ENCODE results near the gene SRSF9. TPM values are rescaled to one million over a fixed set of nuclear protein-coding genes. Genes with fewer than 3 reads are reported as not detected.
A peak's percentile ranks its signal among the peaks of the same experiment; 100 is the strongest.

Gene SRSF9
- polyA plus RNA-seq, 4 donors: 220 to 249 (median 230) TPM

DNA sequence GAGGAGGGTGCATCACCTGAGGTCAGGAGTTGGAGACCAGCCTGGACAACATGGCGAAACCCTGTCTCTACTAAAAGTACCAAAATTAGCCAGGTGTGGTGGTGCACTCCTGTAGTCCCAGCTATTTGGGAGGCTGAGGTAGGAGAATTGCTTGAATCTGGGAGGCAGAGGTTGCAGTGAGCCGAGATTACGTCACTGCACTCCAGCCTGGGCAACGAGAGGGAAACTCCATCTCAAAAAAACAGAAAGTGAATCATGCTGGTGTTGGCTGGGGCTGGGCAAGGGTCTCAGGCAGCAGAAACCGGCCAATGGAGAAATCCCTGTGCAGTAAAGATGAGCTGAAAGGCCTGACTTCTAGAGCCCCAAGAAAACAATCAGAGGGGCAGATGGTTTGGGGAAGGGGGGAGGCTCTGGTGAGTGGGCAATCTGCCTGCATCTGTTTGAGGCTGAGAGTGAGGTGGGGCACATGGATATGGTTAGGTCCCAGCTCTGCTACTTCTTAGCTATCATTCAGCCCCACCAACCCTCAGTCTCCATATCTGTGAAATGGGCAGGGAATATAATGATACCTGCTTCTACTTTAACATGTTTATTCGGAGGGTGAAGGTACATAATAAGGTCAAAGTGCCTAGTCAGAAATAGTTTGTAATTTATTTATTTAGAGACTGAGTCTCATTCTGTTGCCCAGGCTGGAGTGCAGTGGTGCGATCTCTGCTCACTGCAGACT lies 52.9 kb downstream of the SRSF9 start:
- DNase-seq (ENCODE audit: low read depth in 4 of 4, low spot score in 3 of 4): no peak

DNA sequence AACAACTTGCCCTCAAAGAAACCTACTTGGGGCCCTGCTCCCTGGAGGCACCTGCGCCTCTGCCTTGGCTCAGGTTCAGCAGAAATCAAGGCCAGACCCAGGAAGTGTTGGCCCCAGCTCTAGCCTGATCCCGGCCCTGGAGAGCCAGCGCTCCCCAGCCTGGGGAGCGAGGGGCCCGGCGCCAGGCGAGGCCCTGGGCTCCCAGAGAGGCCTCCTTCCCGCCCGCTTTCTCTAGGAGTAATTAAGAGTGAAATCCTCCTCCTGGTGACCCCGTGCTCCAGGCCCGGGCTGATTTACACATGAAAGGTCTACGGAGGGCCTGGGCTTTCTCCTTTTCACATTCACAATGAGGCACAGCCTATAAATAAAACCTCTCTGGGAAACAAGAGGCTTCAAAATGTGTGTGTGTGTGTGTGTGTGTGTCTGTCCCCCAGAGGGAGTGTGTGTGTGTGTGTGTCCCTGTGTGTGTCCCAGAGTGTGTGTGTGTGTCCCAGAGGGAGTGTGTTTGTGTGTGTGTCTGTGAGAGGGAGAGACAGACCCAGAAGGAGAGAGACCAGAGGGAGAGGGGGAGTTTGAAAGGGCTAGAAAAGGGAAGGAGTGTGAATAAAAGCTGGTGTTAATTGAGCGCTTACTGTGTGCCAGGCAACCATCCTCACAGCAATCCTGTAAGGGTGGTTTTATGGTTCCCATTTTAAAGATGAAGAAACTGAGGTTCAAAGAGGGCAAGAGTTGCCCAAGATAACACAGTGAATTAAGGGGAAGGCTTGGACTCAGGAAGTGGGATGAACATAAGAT lies 55.5 kb downstream of the SRSF9 start:
- DNase-seq (ENCODE audit: low read depth in 4 of 4, low spot score in 3 of 4): peak in 3 of 4 donors; percentile 67 to 83 (median 80)

DNA sequence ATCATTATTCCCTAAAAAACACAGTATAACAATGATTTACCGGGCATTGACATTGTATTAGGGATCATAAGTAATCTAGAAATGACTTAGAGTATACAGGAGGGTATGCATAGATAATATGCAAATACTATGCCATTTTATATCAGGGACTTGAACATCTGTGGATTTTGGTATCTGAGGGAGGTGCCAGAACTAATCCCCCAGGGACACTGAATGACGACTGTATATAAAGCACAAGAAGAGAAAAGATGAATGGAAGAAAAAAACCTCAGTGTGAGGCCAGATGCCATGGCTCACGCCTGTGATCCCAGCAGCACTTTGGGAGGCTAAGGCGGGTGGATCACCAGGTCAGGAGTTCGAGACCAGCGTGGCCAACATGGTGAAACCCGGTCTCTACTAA lies 57.1 kb downstream of the SRSF9 start:
- no peak for DNase-seq (ENCODE audit: low read depth in 4 of 4, low spot score in 3 of 4)

Other genes with a start within 250 kb of the SRSF9 start
- 10 to 100 TPM; 71.9 to 79.4 (median 76.3) TPM for gene PXN, start 204.0 kb downstream of the SRSF9 start, polyA plus RNA-seq (ENCODE audit: insufficient read length in 4 of 4)
- gene RNU4-2, start 177.8 kb downstream of the SRSF9 start, polyA plus RNA-seq (ENCODE audit: insufficient read length in 4 of 4): under 1 TPM in 1 of 4 donors, not detected in 3; 0.47 TPM
- not detected for gene RNU4-1, start 176.5 kb downstream of the SRSF9 start, polyA plus RNA-seq (ENCODE audit: insufficient read length in 4 of 4)
- 1 to 10 TPM; 2.7 to 5.7 (median 3.9) TPM for gene SIRT4, start 167.4 kb downstream of the SRSF9 start, polyA plus RNA-seq (ENCODE audit: insufficient read length in 4 of 4)
- gene PLA2G1B, start 142.0 kb downstream of the SRSF9 start, polyA plus RNA-seq (ENCODE audit: insufficient read length in 4 of 4): under 1 TPM; 0.31 to 0.73 (median 0.42) TPM
- 10 to 100 TPM; 17.7 to 23.8 (median 19.5) TPM for gene MSI1, start 100.6 kb downstream of the SRSF9 start, polyA plus RNA-seq (ENCODE audit: insufficient read length in 4 of 4)
- gene COX6A1, start 31.6 kb downstream of the SRSF9 start, polyA plus RNA-seq (ENCODE audit: insufficient read length in 4 of 4): 100 to 1,000 TPM; 303 to 369 (median 327) TPM
- 10 to 100 TPM; 42.6 to 47.8 (median 46.2) TPM for gene TRIAP1, start 23.4 kb downstream of the SRSF9 start, polyA plus RNA-seq (ENCODE audit: insufficient read length in 4 of 4)
- 10 to 100 TPM; 34.8 to 37.1 (median 35.0) TPM for gene GATC, start 23.3 kb downstream of the SRSF9 start, polyA plus RNA-seq (ENCODE audit: insufficient read length in 4 of 4)
- gene DYNLL1, start 26.4 kb upstream of the SRSF9 start, polyA plus RNA-seq (ENCODE audit: insufficient read length in 4 of 4): 100 to 1,000 TPM; 492 to 541 (median 519) TPM
- gene COQ5, start 59.4 kb upstream of the SRSF9 start, polyA plus RNA-seq (ENCODE audit: insufficient read length in 4 of 4): 10 to 100 TPM; 62.0 to 73.6 (median 65.7) TPM
- 100 to 1,000 TPM; 181 to 232 (median 207) TPM for gene RNF10, start 64.6 kb upstream of the SRSF9 start, polyA plus RNA-seq (ENCODE audit: insufficient read length in 4 of 4)
- gene POP5, start 111.7 kb upstream of the SRSF9 start, polyA plus RNA-seq (ENCODE audit: insufficient read length in 4 of 4): 10 to 100 TPM; 43.1 to 50.8 (median 45.5) TPM
- gene CABP1, start 170.9 kb upstream of the SRSF9 start, polyA plus RNA-seq (ENCODE audit: insufficient read length in 4 of 4): 1 to 10 TPM; 3.6 to 6.9 (median 5.1) TPM
- gene MLEC, start 217.4 kb upstream of the SRSF9 start, polyA plus RNA-seq (ENCODE audit: insufficient read length in 4 of 4): 100 to 1,000 TPM; 148 to 173 (median 163) TPM
- 10 to 100 TPM; 70.6 to 79.4 (median 75.8) TPM for gene UNC119B, start 240.7 kb upstream of the SRSF9 start, polyA plus RNA-seq (ENCODE audit: insufficient read length in 4 of 4)